ENCODE measurements around the gene PGP. TPM values are rescaled to one million over a fixed set of nuclear protein-coding genes. Genes with fewer than 3 reads are reported as not detected.

PGP gene
- polyA plus RNA-seq, 2 of the 4 experiments (the other 2 are of a cell fraction): 13.9 to 33.7 TPM

- Histone ChIP-seq H3K27ac (no peak overlapping the region), H3K4me2 (no peak overlapping the region), H3K4me1 (no peaks in the 10 kb centered on the region), H3K4me3 (no peak overlapping the region), H3K9me3 (no peaks in the 10 kb centered on the region)
- POLR2A ChIA-PET: interaction anchor here (1.9 kb wide), 1 partner anchor 27 kb away, joined by 7 read pairs; the partner anchor contains the start of gene TRAF7
- no peak for FAIRE-seq
- 94% methylated on average over 19 of the region's 20 CpGs for WGBS (ENCODE audit: missing lambda C conversion rate)
- no peak for DNase-seq (ENCODE audit: low read depth in 1 of 2, low spot score in 1 of 2)
- CTCF ChIA-PET: interaction anchor here (0.6 to 2.9 kb wide), 3 partner anchors 13 to 61 kb away, joined by 3 to 13 read pairs (median 3); no protein-coding TSS in a partner anchor
- ATAC-seq: no peak
- no peak for TF ChIP-seq NFE2L2 (conservative IDR thresholded peaks at IDR 0.05; ENCODE audit: low read length)
Measured at GRCh38 chr16:2181952-2182351, 32.7 kb downstream of the PGP start.

GRCh38 chr16:2180962-2181923, 33.4 kb downstream of the PGP start:
- Histone ChIP-seq H3K4me2 (no peak overlapping the region), H3K9me3 (no peaks in the 10 kb centered on the region), H3K4me1 (no peaks in the 10 kb centered on the region), H3K27ac (no peak overlapping the region), H3K4me3 (no peak overlapping the region)
- ATAC-seq: no peak
- ChIA-PET POLR2A (interaction anchor here (1.9 kb wide), 1 partner anchor 26 kb away, joined by 7 read pairs; the partner anchor contains the start of gene TRAF7), CTCF (interaction anchor here (0.9 to 2.9 kb wide), 2 partner anchors 13 to 14 kb away, joined by 3 to 13 read pairs; no protein-coding TSS in a partner anchor)
- TF ChIP-seq POLR2AphosphoS2 (conservative IDR thresholded peaks at IDR 0.05; ENCODE audit: low read length): no peak
- TF ChIP-seq CHD2 (IDR thresholded peaks at IDR 0.05; ENCODE audit: low read length, partially characterized antibody): no peak
- no peak for TF ChIP-seq JUNB (IDR thresholded peaks at IDR 0.05)
- no peak for TF ChIP-seq FOSB (CRISPR knock-in tag; IDR thresholded peaks at IDR 0.05)
- no peak for TF ChIP-seq JUN (IDR thresholded peaks at IDR 0.05)
- TF ChIP-seq HOXB5 (CRISPR knock-in tag; IDR thresholded peaks at IDR 0.05): no peak
- no peak for TF ChIP-seq HMGXB4 (CRISPR knock-in tag; IDR thresholded peaks at IDR 0.05; ENCODE audit: borderline replicate concordance)
- TF ChIP-seq TP53 (CRISPR knock-in tag; IDR thresholded peaks at IDR 0.05): no peak
- no peak for TF ChIP-seq HEYL (CRISPR knock-in tag; IDR thresholded peaks at IDR 0.05)
- WGBS (ENCODE audit: missing lambda C conversion rate): 92% methylated on average over 23 of the region's 46 CpGs
- FAIRE-seq: no peak
- DNase-seq (ENCODE audit: low read depth in 1 of 2, low spot score in 1 of 2): no peak

DNA sequence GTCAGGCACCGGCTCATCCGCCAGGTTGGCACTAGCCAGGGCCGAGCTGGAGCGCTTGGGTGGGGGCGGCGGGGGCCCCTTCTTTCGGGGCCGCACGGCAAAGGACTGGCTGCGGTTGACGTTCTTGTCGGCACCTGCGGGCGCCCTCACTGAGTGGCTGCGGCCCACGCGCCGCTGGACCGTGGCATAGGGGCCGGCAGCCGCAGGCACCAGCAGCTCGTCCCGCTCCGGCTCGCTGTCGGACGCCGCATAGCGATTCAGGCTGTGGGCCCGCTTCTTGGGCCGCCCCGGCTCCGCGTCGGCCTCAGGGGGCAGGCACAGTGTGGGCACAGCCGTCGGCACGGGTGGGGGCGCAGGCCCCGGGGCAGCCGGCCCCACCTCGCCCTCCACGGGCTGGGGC, 34.2 kb downstream of the PGP start:
- ATAC-seq (no peak), FAIRE-seq (no peak), DNase-seq (ENCODE audit: low read depth in 1 of 2, low spot score in 1 of 2) (no peak)
- H3K27ac ChIP-seq: no peak overlapping the region
- H3K4me1 ChIP-seq: no peaks in the 10 kb centered on the region
- 97% methylated on average over 21 of the region's 43 CpGs for WGBS (ENCODE audit: missing lambda C conversion rate)
- H3K9me3 ChIP-seq: no peaks in the 10 kb centered on the region
- ChIA-PET POLR2A (interaction anchor here (1.9 kb wide), 1 partner anchor 25 kb away, joined by 7 read pairs; the partner anchor contains the start of gene TRAF7), CTCF (interaction anchor here (2.9 kb wide), 1 partner anchor 15 kb away, joined by 13 read pairs; no protein-coding TSS in a partner anchor)
- TF ChIP-seq HDAC2 (IDR thresholded peaks at IDR 0.05) (no peak), NFE2L2 (conservative IDR thresholded peaks at IDR 0.05; ENCODE audit: low read length) (no peak), HOXA7 (CRISPR knock-in tag; IDR thresholded peaks at IDR 0.05) (no peak), CHD2 (IDR thresholded peaks at IDR 0.05; ENCODE audit: low read length, partially characterized antibody) (no peak), PHF8 (IDR thresholded peaks at IDR 0.05; ENCODE audit: borderline replicate concordance, low read depth) (no peak), JUN (IDR thresholded peaks at IDR 0.05) (no peak), SMC3 (IDR thresholded peaks at IDR 0.05) (no peak), REST (IDR thresholded peaks at IDR 0.05) (no peak), CBX2 (IDR thresholded peaks at IDR 0.05; ENCODE audit: borderline replicate concordance, low read depth) (no peak), TFCP2L1 (CRISPR knock-in tag; IDR thresholded peaks at IDR 0.05) (no peak), USF2 (IDR thresholded peaks at IDR 0.05) (no peak), ZSCAN20 (CRISPR knock-in tag; IDR thresholded peaks at IDR 0.05) (no peak), ZNF302 (CRISPR knock-in tag; IDR thresholded peaks at IDR 0.05) (no peak), POLR2A (IDR thresholded peaks at IDR 0.05; ENCODE audit: low read length) (no peak), MAFK (IDR thresholded peaks at IDR 0.05; ENCODE audit: partially characterized antibody) (no peak), POLR2AphosphoS2 (conservative IDR thresholded peaks at IDR 0.05; ENCODE audit: low read length) (no peak), ATOH8 (CRISPR knock-in tag; IDR thresholded peaks at IDR 0.05; ENCODE audit: low read depth) (no peak), MAX (IDR thresholded peaks at IDR 0.05) (no peak), ZFP36 (IDR thresholded peaks at IDR 0.05; ENCODE audit: borderline replicate concordance, partially characterized antibody) (no peak)
- H3K4me3 ChIP-seq: no peak overlapping the region
- H3K4me2 ChIP-seq: no peak overlapping the region
